MM.1S (cell line): Measurements from ENCODE around the gene TCF12.

ENCODE experiments used
- CTCF ChIP-seq: fragments of 300-600 bp; sonication (generic); IDR thresholded peaks from 2 replicates; pipeline ENCODE4 v1.5.1; 2016; ENCODE audit warnings: antibody characterized with exemption, low read length, mixed read lengths
- EZH2 ChIP-seq: fragments of 300-600 bp; sonication (generic); optimal IDR thresholded peaks from 2 replicates; pipeline ENCODE3; 2017; ENCODE audit warnings: low read depth, mild to moderate bottlenecking, antibody characterized with exemption, low read length, mixed read lengths
- EZH2phosphoT487 ChIP-seq: fragments of 300-600 bp; sonication (generic); IDR thresholded peaks from 2 replicates; pipeline ENCODE4 v1.6.1; 2018; ENCODE audit warnings: antibody characterized with exemption, low read length

GRCh38 chr15:57094321-57095257, 176.1 kb downstream of the TCF12 start:
- TF ChIP-seq CTCF, result no peak
- no peak for TF ChIP-seq EZH2phosphoT487
- no peak for TF ChIP-seq EZH2
